PC-9 (cell line): ENCODE data around the gene COG1. TPM values are rescaled to one million over a fixed set of nuclear protein-coding genes. Genes with fewer than 3 reads are reported as not detected.

Experiments used
- BruUV-seq: library from RNA; stranded (reverse); fragments of 400-500 nt; replicated peaks from 2 replicates; lab custom pipeline; 2021; lab: Mats Ljungman, UMichigan
- CTCF ChIA-PET: fragments of 300-600 bp; sonication (Branson Sonifier 250); formaldehyde crosslinking; loops from one replicate; lab custom pipeline; 2022; ENCODE audit warnings: antibody characterized with exemption; lab: Charles Lee
- POLR2A ChIA-PET: fragments of 300-600 bp; sonication (Branson Sonifier 250); formaldehyde crosslinking; loops from one replicate; lab custom pipeline; 2022; ENCODE audit warnings: antibody characterized with exemption; ENCODE audit not compliant: unreplicated experiment; lab: Charles Lee
- DNase-seq, 2 experiments: peaks; one replicate each; pipeline versions ENCODE4 v3.0.0 to v3.0.0-alpha.2; 2015 to 2022; ENCODE audit warnings: mixed read lengths in 1 of 2
- H2AFZ ChIP-seq: fragments of 200-600 bp; sonication (generic); 2 replicates; pipeline ENCODE4 v1.8.1; 2017; ENCODE audit warnings: antibody characterized with exemption
- H3F3A ChIP-seq: fragments of 200-600 bp; sonication (generic); 2 replicates; pipeline ENCODE4 v1.8.1; 2017; ENCODE audit warnings: antibody characterized with exemption, mild to moderate bottlenecking, low read depth; ENCODE audit not compliant: insufficient read depth
- H3K27ac ChIP-seq: fragments of 200-600 bp; sonication (generic); 2 replicates; pipeline ENCODE4 v1.6.1; 2016; ENCODE audit warnings: mixed run types
- H3K27me3 ChIP-seq: fragments of 200-600 bp; sonication (generic); 2 replicates; pipeline ENCODE4 v1.6.1; 2016; ENCODE audit warnings: low read depth, mixed run types; ENCODE audit not compliant: insufficient read depth
- H3K36me3 ChIP-seq: fragments of 200-600 bp; sonication (generic); 2 replicates; pipeline ENCODE4 v1.6.1; 2016; ENCODE audit warnings: low read depth, mixed run types
- H3K4me1 ChIP-seq: fragments of 200-600 bp; sonication (generic); replicated peaks from 2 replicates; pipeline ENCODE4 v1.6.1; 2016; ENCODE audit warnings: mixed run types; ENCODE audit not compliant: insufficient read depth
- H3K4me2 ChIP-seq: fragments of 200-600 bp; sonication (generic); 2 replicates; pipeline ENCODE4 v1.6.1; 2017; ENCODE audit warnings: mixed run types
- H3K4me3 ChIP-seq: fragments of 200-600 bp; sonication (generic); 2 replicates; pipeline ENCODE4 v1.6.1; 2016; ENCODE audit warnings: mixed run types
- H3K79me2 ChIP-seq: fragments of 200-600 bp; sonication (generic); 2 replicates; pipeline ENCODE4 v1.6.1; 2017; ENCODE audit warnings: low read depth, mixed run types
- H3K9me2 ChIP-seq: fragments of 200-600 bp; sonication (generic); 2 replicates; pipeline ENCODE4 v1.8.1; 2017; ENCODE audit warnings: mild to moderate bottlenecking; ENCODE audit not compliant: insufficient read depth
- H3K9me3 ChIP-seq: fragments of 200-600 bp; sonication (generic); 2 replicates; pipeline ENCODE4 v1.8.1; 2016; ENCODE audit warnings: low read depth; ENCODE audit not compliant: insufficient read depth
- H4K20me1 ChIP-seq: fragments of 200-600 bp; sonication (generic); 2 replicates; pipeline ENCODE4 v1.8.1; 2017; ENCODE audit not compliant: insufficient read depth
- CTCF ChIP-seq: fragments of 200-600 bp; sonication (generic); conservative IDR thresholded peaks from 2 replicates; pipeline ENCODE4 v1.6.1; 2017; ENCODE audit warnings: mixed run types, antibody characterized with exemption, mild to moderate bottlenecking, moderate library complexity
- EZH2 ChIP-seq: fragments of 200-600 bp; sonication (generic); IDR thresholded peaks from 2 replicates; pipeline ENCODE4 v1.8.0; 2017; ENCODE audit warnings: antibody characterized with exemption, low read depth
- intact Hi-C: fragments of 100-400 bp; cut with micrococcal nuclease; formaldehyde crosslinking; loops from one replicate; pipeline ENCODE4 v1.10.0; 2022; ENCODE audit not compliant: unreplicated experiment
- total RNA-seq: library from RNA; stranded (reverse); gene quantifications from 2 replicates; pipeline ENCODE4 v1.2.3, GENCODE V29; 2021

COG1 gene
- total RNA-seq, 1 experiment from 2014 or later, result 24.8 TPM

GRCh38 chr17:73227944-73228343, 35.1 kb downstream of the COG1 start:
- peaks cover 8% of the 10 kb centered on the region; the same call in 1 of the 2 replicates for H3K36me3 ChIP-seq
- intact Hi-C loops, result no loop called here
- no peak for DNase-seq
- no peak overlapping the region for H3K4me3 ChIP-seq
- H3K4me1 ChIP-seq, result peaks cover 37% of the 10 kb centered on the region
- H3F3A ChIP-seq, result peaks cover 8% of the 10 kb centered on the region
- 0 out of 2 replicates have a peak overlapping the region, but pooled peaks have one; percentile 8 for H3K4me2 ChIP-seq
- no peaks in the 10 kb centered on the region for H3K9me3 ChIP-seq
- no peaks in the 10 kb centered on the region for H3K9me2 ChIP-seq
- TF ChIP-seq CTCF (no peak), EZH2 (no peak)
- no TSS peak for BruUV-seq
- peaks cover 26% of the 10 kb centered on the region; the same call in 1 of the 2 replicates for H4K20me1 ChIP-seq
- H2AFZ ChIP-seq, result no peak overlapping the region
- ChIA-PET CTCF (no interaction called here), POLR2A (no interaction called here)
- H3K27me3 ChIP-seq, result no peaks in the 10 kb centered on the region
- no peak overlapping the region for H3K27ac ChIP-seq
- peaks cover 76% of the 10 kb centered on the region for H3K79me2 ChIP-seq

- DNase-seq, result peak; percentile 29 to 77
- CTCF ChIA-PET, result no interaction called here
- peaks cover 42% of the 10 kb centered on the region for H3K4me1 ChIP-seq
- H3K27ac ChIP-seq, result peak overlapping the region; percentile 70
- no peak overlapping the region for H3K4me3 ChIP-seq
- H3K36me3 ChIP-seq, result peaks cover 8% of the 10 kb centered on the region
- H3K79me2 ChIP-seq, result peaks cover 84% of the 10 kb centered on the region
- POLR2A ChIA-PET, result interaction anchor here (0.6 kb wide), 2 partner anchors 12 to 38 kb away, joined by 3 read pairs; no protein-coding TSS in a partner anchor
- BruUV-seq, result no TSS peak
- H3K4me2 ChIP-seq, result peak overlapping the region; percentile 42
- no peak overlapping the region for H2AFZ ChIP-seq
- H3K27me3 ChIP-seq, result no peaks in the 10 kb centered on the region
- TF ChIP-seq CTCF, result no peak
- no peak for TF ChIP-seq EZH2
- peaks cover 8% of the 10 kb centered on the region for H3F3A ChIP-seq
- peaks cover 26% of the 10 kb centered on the region; the same call in 1 of the 2 replicates for H4K20me1 ChIP-seq
- H3K9me3 ChIP-seq, result no peaks in the 10 kb centered on the region
- intact Hi-C loops, result no loop called here
- H3K9me2 ChIP-seq, result no peaks in the 10 kb centered on the region
Observed at GRCh38 chr17:73228748-73229236, 35.9 kb downstream of the COG1 start.

- ChIA-PET CTCF (no interaction called here), POLR2A (no interaction called here)
- peaks cover 83% of the 10 kb centered on the region for H3K79me2 ChIP-seq
- peak overlapping the region; percentile 98; the same call in 1 of the 2 replicates for H3K4me2 ChIP-seq
- TF ChIP-seq CTCF, result no peak
- no peak for TF ChIP-seq EZH2
- peaks cover 26% of the 10 kb centered on the region; the same call in 1 of the 2 replicates for H4K20me1 ChIP-seq
- peaks cover 45% of the 10 kb centered on the region for H3K4me1 ChIP-seq
- H3K4me3 ChIP-seq, result no peak overlapping the region
- no peak for DNase-seq
- peaks cover 8% of the 10 kb centered on the region for H3F3A ChIP-seq
- peaks cover 18% of the 10 kb centered on the region for H3K36me3 ChIP-seq
- no peaks in the 10 kb centered on the region for H3K9me3 ChIP-seq
- H3K27ac ChIP-seq, result no peak overlapping the region
- H2AFZ ChIP-seq, result no peak overlapping the region
- no peaks in the 10 kb centered on the region for H3K27me3 ChIP-seq
- intact Hi-C loops, result loop anchor here (2.0 to 5.0 kb wide), 2 partner anchors 37 to 503 kb away; partner anchors contain the start of gene COG1
- no TSS peak for BruUV-seq
- H3K9me2 ChIP-seq, result no peaks in the 10 kb centered on the region
Observed at GRCh38 chr17:73230088-73230487, 37.2 kb downstream of the COG1 start.
